HG02759 (cell line): ENCODE results near the gene RNU1-2.
"Not testable (repeated sequence)": the region's sequence is repeated elsewhere in the genome, so short reads cannot be mapped to it uniquely, and the experiment has no call there.

Source experiments
- ATAC-seq: cut with Tn5 transposase; IDR thresholded peaks from one replicate; pipeline ENCODE4 v1.9.1; 2021; ENCODE audit warnings: mild to moderate bottlenecking, moderate library complexity; ENCODE audit not compliant: unreplicated experiment

RNU1-2 gene

GRCh38 chr1:16924919-16925477 is 29.2 kb downstream of the RNU1-2 start:
- ATAC-seq = no peak

GRCh38 chr1:16925635-16926490 is 30.1 kb downstream of the RNU1-2 start:
- ATAC-seq = no peak

GRCh38 chr1:16926491-16927073 is 30.8 kb downstream of the RNU1-2 start:
- ATAC-seq = no peak

GRCh38 chr1:16927256-16927655 is 31.5 kb downstream of the RNU1-2 start:
- ATAC-seq = no peak

- ATAC-seq = no peak
Observed at GRCh38 chr1:16927711-16928485, 32.1 kb downstream of the RNU1-2 start.

- ATAC-seq = not testable (repeated sequence)
Observed at GRCh38 chr1:16929146-16930041, 33.6 kb downstream of the RNU1-2 start.

- ATAC-seq = not testable (repeated sequence)
Observed at GRCh38 chr1:16931206-16931934, 35.6 kb downstream of the RNU1-2 start.

- ATAC-seq = not testable (repeated sequence)
Observed at GRCh38 chr1:16933945-16934344, 38.2 kb downstream of the RNU1-2 start.

GRCh38 chr1:16936580-16936979 is 40.8 kb downstream of the RNU1-2 start:
- ATAC-seq = not testable (repeated sequence)

- ATAC-seq = no peak
Observed at GRCh38 chr1:16938351-16939321, 42.9 kb downstream of the RNU1-2 start.

GRCh38 chr1:16939386-16940180 is 43.8 kb downstream of the RNU1-2 start:
- not testable (repeated sequence) for ATAC-seq

GRCh38 chr1:16944038-16944437 is 48.3 kb downstream of the RNU1-2 start:
- no peak for ATAC-seq

GRCh38 chr1:16945512-16945911 is 49.7 kb downstream of the RNU1-2 start:
- ATAC-seq = not testable (repeated sequence)
